ENCODE results near the gene PGLYRP3.

GRCh38 chr1:153272186-153272585, 40.6 kb downstream of the PGLYRP3 start:
- TF ChIP-seq CTCF (IDR thresholded peaks at IDR 0.05) (no peak), POLR2A (IDR thresholded peaks at IDR 0.05) (no peak), EP300 (IDR thresholded peaks at IDR 0.05) (no peak)

All from upper lobe of left lung (tissue), 4 donors.